Measurements from ENCODE around the gene MACROD1.

The MACROD1 gene

DNA sequence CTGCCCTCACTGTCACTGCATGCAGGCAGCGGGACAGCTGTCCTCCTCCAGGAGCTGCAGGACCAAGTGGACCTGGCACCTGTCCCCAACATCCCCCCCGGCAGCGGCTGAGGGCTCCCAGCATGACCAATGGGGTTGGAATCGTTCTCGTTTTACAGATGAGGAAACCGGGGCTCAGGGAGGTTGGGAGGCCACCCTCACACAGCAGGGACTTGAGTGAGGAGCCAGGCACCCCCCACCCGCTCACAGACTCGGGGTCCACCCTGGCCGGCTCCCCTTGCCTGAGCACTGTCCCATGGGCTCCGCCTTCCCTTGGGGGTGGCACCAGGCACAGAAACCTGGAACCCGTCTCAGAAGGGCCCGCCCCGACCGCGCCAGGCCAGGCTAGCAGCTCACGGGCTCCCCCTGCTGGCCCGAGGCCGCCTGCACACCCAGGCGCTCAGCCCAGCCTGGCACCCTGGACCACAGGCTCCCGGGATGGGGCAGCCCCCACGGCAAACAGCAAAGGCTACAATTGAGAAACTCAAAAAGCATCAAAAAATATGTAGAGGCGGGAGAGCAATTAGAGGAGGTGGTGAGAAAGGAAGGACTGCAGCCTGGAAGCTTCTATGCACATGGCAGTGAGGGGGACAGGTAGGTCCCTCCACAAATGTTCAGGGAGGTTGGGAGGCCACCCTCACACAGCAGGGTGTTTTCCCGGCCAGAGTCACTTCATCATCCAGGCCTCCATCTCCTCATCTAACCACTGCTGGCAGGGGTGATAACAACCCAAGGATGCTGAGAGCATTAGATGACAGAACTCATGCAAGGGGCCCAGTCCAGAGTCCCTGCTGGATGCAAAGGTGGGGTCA lies 12.8 kb downstream of the MACROD1 start:
- DNase-seq (ENCODE audit: low spot score), result peak; percentile 95

- DNase-seq (ENCODE audit: low spot score), result no peak
Observed at GRCh38 chr11:64151337-64151736, 14.6 kb downstream of the MACROD1 start.

DNA sequence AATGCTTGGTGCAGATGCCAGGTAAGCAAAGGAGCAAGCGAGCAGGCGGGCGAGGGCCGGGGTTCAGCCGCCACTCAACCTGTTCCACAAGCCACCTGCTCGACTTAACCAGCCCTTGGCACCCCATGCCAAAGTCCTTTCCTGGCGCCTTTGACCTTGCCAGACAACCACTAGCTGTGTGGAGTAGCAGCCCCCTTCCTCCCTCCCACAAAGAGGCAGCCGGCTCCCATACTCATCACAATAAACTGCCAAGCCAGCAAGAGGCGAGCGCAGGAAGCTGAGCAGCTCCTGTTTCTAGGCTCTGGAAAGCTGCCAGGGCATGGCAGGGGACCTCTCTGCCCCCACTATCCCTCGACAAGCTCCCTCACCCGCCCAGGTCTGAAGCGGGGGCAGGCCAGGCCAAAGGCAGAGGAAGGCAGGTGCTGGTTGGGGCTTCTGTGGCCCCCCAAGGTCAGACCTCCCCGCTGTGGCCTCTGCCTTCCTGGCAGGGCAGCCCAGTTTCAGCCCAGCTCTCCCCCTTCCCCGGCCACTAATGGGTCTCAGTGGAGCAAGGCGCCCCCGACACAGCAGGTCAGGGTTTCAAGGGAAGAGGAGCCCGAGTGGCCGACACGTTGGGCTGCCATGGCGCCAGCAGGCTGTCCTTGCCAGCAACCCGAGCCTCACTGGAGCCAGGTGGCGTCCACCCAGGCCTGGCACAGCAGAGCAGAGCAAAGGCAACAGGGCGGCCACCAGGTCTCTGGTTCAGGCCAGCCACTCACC lies 15.3 kb downstream of the MACROD1 start:
- no peak for DNase-seq (ENCODE audit: low spot score)

- DNase-seq (ENCODE audit: low spot score), result no peak
Observed at GRCh38 chr11:64150051-64150450, 15.9 kb downstream of the MACROD1 start.

DNA sequence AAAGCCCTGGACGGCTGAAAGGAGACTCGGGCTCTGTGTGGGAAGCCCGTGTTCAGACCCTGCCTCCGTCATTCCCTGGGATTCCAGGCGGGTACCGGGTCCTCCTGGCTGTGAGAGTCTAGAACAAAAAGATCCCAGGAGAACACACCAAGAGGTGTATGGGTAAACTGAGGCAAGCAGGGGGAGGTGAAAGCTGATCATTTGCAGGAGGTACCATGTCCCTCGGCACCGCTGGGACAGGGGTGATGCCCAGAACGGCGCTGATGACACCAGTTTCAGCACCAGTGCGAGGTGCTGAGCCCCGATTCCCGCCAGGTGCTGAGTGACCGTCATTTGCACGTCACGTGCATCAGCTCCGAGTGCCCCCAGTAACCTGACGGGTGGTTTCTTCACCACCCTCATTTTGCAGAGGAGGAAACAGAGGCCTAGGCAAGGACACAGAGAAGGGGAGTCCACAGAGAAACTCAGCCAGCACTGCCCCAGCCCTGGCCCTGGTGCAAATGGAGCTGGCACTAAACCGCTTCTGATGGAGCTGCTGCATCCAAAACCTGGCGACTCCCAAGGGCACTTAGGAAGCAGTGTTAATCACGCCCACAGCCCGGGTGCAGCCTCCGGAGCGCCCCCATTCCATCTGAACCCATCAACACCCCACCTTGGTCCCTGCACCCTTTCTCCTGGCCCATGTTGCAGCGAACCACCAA lies 16.8 kb downstream of the MACROD1 start:
- DNase-seq (ENCODE audit: low spot score), result no peak

DNA sequence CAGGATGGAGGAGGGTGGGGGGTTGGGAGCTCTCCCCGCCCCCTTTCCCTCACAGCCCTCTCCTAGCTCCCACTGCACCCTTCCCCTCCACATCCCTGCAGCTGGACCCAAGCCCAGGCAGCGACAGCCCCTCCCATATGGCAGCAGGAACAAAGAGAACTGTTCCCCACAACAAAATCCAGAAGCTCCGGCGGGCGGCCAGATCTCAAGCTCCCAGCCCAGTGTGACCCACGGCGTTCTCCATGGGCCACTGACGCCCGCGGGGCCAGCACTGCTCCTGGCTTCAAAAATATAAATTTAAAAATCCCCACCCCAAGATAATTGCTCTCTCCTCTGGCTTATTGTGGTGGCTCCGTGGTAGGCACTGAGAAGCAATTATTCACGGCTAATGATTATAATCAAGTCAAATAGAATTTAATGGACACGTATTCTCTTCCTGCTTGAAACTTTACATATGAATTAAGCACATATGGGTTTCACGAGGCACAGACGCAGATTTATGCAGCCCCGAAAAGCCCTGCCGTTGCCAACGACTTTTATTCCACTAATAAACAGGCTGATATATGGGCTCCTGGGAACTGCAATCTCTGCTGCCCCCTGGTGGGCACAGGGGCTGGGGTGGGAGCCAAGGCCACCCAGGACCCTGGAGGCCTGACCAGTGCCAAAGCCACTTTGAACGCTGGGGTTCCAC lies 17.5 kb downstream of the MACROD1 start:
- peak; percentile 87 for DNase-seq (ENCODE audit: low spot score)

DNA sequence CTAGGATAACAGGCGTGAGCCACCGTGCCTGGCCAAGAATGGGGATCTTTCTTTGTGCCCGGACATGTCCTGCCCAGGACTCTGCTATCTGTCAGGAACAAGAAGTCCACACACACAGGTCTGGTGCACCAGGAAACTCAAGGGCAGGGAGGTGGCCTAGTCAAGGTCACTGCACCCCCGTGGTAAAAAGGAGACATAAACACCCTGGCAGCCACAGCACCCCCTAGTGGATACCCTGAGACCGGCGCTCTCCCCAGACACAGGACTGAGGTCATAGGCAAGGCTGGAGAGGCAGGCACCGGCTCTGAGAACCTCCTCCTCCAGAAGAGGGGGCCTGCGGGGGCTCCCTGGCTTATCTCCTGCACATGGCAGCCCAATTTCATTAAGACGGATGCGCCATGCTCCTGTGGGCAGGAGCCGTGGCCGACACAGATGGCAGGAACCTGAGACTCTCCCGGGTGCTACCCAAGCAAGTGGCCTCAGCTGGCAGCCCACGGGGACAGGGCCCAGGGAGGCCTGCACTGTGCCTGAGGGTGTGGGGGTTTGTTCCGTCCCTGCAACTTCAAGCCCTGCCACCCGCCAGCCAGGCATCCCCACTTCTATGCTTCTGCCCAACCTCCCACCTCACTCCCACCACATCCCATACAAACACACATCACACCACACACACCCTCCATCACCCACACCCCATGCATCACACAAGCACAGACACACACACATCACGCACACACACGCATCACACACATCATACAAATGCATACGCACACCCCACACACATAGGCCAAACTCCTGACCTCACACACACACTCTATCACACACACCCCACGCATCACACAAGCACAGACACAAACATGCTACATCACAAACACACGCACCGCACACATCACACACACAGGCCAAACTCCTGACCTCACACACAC lies 19.6 kb downstream of the MACROD1 start:
- peak; percentile 80 for DNase-seq (ENCODE audit: low spot score)

GRCh38 chr11:64144587-64145472 lies 21.1 kb downstream of the MACROD1 start:
- DNase-seq (ENCODE audit: low spot score), result no peak

- no peak for DNase-seq (ENCODE audit: low spot score)
Observed at GRCh38 chr11:64141081-64141783, 24.7 kb downstream of the MACROD1 start.

DNA sequence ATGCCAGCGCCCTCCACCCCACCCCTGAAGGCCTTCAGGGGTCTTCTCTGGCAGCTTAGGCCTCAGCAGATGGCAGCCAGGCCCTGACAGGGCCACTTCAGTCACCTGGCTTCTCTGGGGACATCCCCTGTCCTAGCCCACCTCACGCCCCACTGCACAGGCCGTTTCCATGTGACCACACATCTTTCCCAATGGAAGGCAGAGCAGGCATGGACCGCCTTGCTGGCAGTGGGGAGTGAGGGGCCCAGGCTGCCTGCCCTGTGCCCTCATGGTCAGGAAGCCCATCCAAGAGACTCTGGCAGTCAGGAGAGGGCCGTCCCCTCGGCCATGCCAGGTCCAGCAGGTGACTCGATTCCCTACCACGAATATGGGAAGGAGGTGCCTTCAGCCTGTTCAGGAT lies 25.8 kb downstream of the MACROD1 start:
- DNase-seq (ENCODE audit: low spot score), result no peak

DNA sequence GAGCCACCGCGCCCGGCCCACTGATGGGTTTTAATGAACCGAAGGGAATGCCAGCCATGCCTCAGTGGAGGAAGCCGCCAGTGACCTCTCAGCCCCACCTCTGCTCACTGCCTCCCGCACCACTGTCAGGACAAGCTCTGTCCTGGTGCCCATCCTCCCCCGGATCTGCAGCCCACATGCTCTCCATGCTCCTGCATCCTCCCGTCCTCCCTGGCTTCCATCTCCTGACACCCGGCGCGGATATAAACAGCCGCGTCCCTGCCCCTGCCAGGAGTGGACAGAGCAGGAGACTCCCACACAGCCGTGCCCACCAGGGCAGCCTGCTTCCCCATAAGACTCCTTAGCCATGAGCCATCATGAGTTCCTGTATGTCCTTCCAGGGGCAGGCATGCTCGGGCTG lies 26.9 kb downstream of the MACROD1 start:
- no peak for DNase-seq (ENCODE audit: low spot score)

- DNase-seq (ENCODE audit: low spot score), result no peak
Observed at GRCh38 chr11:64138398-64138797, 27.5 kb downstream of the MACROD1 start.

DNA sequence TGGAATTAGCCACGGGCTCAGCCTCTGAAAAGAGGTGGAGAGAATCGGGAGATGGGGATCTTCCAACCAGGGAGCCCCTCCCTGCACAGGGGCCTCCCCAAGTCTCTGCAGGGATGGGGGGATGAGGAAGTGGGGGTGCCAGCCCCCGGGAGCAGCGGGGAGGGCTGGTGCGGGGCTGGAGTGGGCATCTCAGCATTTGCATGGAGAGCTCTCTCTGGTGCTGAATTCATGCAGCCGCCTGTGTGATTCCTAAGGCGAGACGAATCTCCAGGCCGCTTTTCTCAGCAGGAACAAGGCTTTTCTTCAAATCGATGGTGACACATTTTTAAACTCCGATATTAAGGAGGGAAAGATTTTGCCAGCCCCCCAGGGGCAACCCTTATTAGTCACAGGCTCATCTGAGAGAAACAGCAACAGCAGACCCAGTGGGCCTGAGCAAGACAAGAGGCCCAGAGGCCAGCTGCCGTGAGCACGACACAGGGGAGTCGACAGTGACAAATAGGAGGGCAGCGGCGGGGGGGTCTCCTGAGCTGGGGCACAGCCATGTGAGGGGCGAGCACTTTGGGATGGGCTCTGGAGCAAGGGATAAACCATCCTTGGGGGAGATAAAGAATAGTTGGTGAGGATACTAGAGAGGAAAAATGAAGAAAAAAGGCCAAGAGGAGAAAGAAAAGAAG lies 29.0 kb downstream of the MACROD1 start:
- DNase-seq (ENCODE audit: low spot score), result no peak

DNA sequence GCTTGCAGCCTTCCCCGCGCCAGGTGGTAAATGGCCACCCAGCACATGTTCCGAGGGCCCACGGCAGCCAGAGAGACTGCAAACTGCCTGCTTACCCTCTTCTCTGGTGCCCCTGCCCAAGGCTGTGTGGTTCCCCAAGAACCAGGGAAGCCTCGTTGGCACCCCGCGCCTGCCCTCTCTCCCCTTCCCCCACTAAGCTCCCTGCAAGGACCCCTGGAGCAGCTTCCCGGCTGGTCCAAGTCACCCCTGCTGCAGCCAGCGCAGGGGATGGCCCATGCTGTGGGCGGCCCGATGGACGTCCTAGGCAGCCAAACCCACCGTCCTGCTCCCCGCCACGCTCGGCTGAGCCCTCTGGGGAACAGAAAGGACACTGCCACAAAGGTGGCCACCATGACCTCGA lies 30.2 kb downstream of the MACROD1 start:
- DNase-seq (ENCODE audit: low spot score), result no peak

DNA sequence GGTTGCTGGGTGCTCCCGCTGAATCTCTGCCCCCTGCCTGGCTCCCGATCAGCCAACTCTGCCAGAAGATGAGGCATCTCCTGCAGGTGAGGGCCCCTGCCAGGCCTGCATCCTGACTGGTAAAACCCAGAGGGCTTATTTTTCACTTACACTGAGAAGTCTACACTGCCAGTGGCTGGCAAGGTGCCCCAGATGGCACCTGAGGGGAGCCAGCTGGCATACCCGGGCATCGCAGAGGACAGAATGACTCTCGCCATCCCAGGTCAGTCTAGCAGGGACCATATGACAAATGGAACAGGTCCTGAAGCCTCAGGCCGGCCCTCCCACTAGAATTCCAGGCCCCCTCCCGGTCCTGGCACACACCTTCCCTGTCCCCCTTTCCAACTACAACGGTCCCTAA lies 30.9 kb downstream of the MACROD1 start:
- no peak for DNase-seq (ENCODE audit: low spot score)

GRCh38 chr11:64132982-64133705 lies 32.8 kb downstream of the MACROD1 start:
- no peak for DNase-seq (ENCODE audit: low spot score)

GRCh38 chr11:64132191-64132771 lies 33.6 kb downstream of the MACROD1 start:
- no peak for DNase-seq (ENCODE audit: low spot score)

Data from AG08396 (cell line).